ENCODE results near the gene OR2T5.
"Not testable (repeated sequence)": the region's sequence is repeated elsewhere in the genome, so short reads cannot be mapped to it uniquely, and the experiment has no call there.

DNA sequence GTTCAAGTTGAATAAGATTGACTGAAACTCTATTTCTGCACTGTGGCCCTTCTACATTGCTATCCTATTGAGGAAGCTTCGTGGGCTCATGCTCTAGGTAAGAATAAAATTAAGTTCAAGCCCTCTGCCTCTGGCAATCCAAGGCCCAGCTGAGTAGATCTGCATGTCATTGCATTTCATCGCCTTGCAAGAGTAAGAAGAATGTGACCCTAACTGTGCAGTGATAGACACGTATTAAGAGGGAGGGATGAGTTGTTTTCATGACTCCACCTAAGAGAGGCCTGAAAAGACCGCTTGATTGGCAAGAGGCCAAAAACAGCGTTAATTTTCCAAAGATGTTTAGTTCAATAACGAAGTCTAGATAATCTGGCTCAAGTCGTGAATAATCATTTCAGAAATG lies 29.3 kb upstream of the OR2T5 start:
- not testable (repeated sequence) for TF ChIP-seq CHD4 (IDR thresholded peaks at IDR 0.05); SP1 (IDR thresholded peaks at IDR 0.05; ENCODE audit: low read depth, low read length); NR2C2 (IDR thresholded peaks at IDR 0.05; ENCODE audit: borderline replicate concordance, control insufficient read depth, insufficient read length, low read depth); EGR1 (IDR thresholded peaks at IDR 0.05; ENCODE audit: borderline replicate concordance in 1 of 2, low read depth in 2 of 2, low read length in 2 of 2); CHD1 (IDR thresholded peaks at IDR 0.05; ENCODE audit: low read depth, low read length); JUND (IDR thresholded peaks at IDR 0.05; ENCODE audit: low read depth, low read length); SMC3 (IDR thresholded peaks at IDR 0.05; ENCODE audit: borderline replicate concordance, low read length); KDM1A (IDR thresholded peaks at IDR 0.05; ENCODE audit: borderline replicate concordance); RFX5 (IDR thresholded peaks at IDR 0.05; ENCODE audit: low read depth, low read length); PAX5 (IDR thresholded peaks at IDR 0.05; ENCODE audit: borderline replicate concordance, low read depth, low read length)
- TF ChIP-seq, protein P1, sequence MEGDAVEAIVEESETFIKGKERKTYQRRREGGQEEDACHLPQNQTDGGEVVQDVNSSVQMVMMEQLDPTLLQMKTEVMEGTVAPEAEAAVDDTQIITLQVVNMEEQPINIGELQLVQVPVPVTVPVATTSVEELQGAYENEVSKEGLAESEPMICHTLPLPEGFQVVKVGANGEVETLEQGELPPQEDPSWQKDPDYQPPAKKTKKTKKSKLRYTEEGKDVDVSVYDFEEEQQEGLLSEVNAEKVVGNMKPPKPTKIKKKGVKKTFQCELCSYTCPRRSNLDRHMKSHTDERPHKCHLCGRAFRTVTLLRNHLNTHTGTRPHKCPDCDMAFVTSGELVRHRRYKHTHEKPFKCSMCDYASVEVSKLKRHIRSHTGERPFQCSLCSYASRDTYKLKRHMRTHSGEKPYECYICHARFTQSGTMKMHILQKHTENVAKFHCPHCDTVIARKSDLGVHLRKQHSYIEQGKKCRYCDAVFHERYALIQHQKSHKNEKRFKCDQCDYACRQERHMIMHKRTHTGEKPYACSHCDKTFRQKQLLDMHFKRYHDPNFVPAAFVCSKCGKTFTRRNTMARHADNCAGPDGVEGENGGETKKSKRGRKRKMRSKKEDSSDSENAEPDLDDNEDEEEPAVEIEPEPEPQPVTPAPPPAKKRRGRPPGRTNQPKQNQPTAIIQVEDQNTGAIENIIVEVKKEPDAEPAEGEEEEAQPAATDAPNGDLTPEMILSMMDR (IDR thresholded peaks at IDR 0.05 in 2 of 3, conservative IDR thresholded peaks at IDR 0.05 in 1 of 3; ENCODE audit: control insufficient read depth in 2 of 3, extremely low read depth in 1 of 3, insufficient read depth in 1 of 3, low read depth in 3 of 3, low read length in 3 of 3), result not testable (repeated sequence)
- TF ChIP-seq, protein P2, sequence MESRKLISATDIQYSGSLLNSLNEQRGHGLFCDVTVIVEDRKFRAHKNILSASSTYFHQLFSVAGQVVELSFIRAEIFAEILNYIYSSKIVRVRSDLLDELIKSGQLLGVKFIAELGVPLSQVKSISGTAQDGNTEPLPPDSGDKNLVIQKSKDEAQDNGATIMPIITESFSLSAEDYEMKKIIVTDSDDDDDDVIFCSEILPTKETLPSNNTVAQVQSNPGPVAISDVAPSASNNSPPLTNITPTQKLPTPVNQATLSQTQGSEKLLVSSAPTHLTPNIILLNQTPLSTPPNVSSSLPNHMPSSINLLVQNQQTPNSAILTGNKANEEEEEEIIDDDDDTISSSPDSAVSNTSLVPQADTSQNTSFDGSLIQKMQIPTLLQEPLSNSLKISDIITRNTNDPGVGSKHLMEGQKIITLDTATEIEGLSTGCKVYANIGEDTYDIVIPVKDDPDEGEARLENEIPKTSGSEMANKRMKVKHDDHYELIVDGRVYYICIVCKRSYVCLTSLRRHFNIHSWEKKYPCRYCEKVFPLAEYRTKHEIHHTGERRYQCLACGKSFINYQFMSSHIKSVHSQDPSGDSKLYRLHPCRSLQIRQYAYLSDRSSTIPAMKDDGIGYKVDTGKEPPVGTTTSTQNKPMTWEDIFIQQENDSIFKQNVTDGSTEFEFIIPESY (IDR thresholded peaks at IDR 0.05), result not testable (repeated sequence)
